Measurements from ENCODE around the gene CALML3. TPM values are rescaled to one million over a fixed set of nuclear protein-coding genes. Genes with fewer than 3 reads are reported as not detected.

The CALML3 gene
- total RNA-seq, 3 donors from 2014 or later (not counting 1 experiment from before 2014, with no cell fraction given) = not detected

GRCh38 chr10:5566614-5567013, 41.9 kb downstream of the CALML3 start:
- Mint-ChIP-seq H3K4me1 (peaks cover 11 to 23% of the 10 kb centered on the region in 2 donors), H3K36me3 (no peaks in the 10 kb centered on the region), H3K9me3 (no peaks in the 10 kb centered on the region), H3K27ac (no peak overlapping the region), H3K4me3 (no peak overlapping the region), H3K27me3 (ENCODE audit: low read depth in 2 of 2) (peaks cover 9 to 11% of the 10 kb centered on the region in 2 donors)
- WGBS (ENCODE audit: insufficient coverage) = 81% methylated on average over 3 of the region's 3 CpGs
- H3K27me3 ChIP-seq (ENCODE audit: control insufficient read depth, insufficient read depth, low read length) = no peaks in the 10 kb centered on the region
- no peak for DNase-seq
- H3K4me3 ChIP-seq (ENCODE audit: low read length) = no peak overlapping the region
- intact Hi-C loops (cut with micrococcal nuclease) = no loop called here
- H3K27ac ChIP-seq (ENCODE audit: low read length) = no peak overlapping the region
- peaks cover 12% of the 10 kb centered on the region for H3K4me1 ChIP-seq (ENCODE audit: control insufficient read depth, insufficient read depth, low read length)
- no peak for ATAC-seq
- no peaks in the 10 kb centered on the region for H3K9me3 ChIP-seq (ENCODE audit: control insufficient read depth, insufficient read depth, low read length)
- no peaks in the 10 kb centered on the region for H3K36me3 ChIP-seq (ENCODE audit: control insufficient read depth, insufficient read depth, low read length)
- no peak for TF ChIP-seq CTCF (IDR thresholded peaks at IDR 0.05)

- H3K9me3 Mint-ChIP-seq = no peaks in the 10 kb centered on the region
- H3K4me3 Mint-ChIP-seq = no peak overlapping the region
- Histone ChIP-seq H3K36me3 (ENCODE audit: control insufficient read depth, insufficient read depth, low read length) (no peaks in the 10 kb centered on the region), H3K4me3 (ENCODE audit: low read length) (no peak overlapping the region), H3K9me3 (ENCODE audit: control insufficient read depth, insufficient read depth, low read length) (no peaks in the 10 kb centered on the region), H3K4me1 (ENCODE audit: control insufficient read depth, insufficient read depth, low read length) (peaks cover 12% of the 10 kb centered on the region), H3K27me3 (ENCODE audit: control insufficient read depth, insufficient read depth, low read length) (no peaks in the 10 kb centered on the region), H3K27ac (ENCODE audit: low read length) (no peak overlapping the region)
- DNase-seq = no peak
- no peak overlapping the region for H3K27ac Mint-ChIP-seq
- H3K36me3 Mint-ChIP-seq = no peaks in the 10 kb centered on the region
- TF ChIP-seq CTCF (IDR thresholded peaks at IDR 0.05) = no peak
- no peak for ATAC-seq
- H3K27me3 Mint-ChIP-seq (ENCODE audit: low read depth in 2 of 2) = peaks cover 9 to 11% of the 10 kb centered on the region in 2 donors
- peaks cover 11 to 23% of the 10 kb centered on the region in 2 donors for H3K4me1 Mint-ChIP-seq
- no CpG with 5 or more reads among the region's 2 CpGs for WGBS (ENCODE audit: insufficient coverage)
- intact Hi-C loops (cut with micrococcal nuclease) = no loop called here
Measured at GRCh38 chr10:5567477-5567876, 42.7 kb downstream of the CALML3 start.

GRCh38 chr10:5568984-5569383, 44.2 kb downstream of the CALML3 start:
- Mint-ChIP-seq H3K36me3 (no peaks in the 10 kb centered on the region), H3K4me1 (peaks cover 11 to 21% of the 10 kb centered on the region in 2 donors), H3K27me3 (ENCODE audit: low read depth in 2 of 2) (peaks cover 9 to 11% of the 10 kb centered on the region in 2 donors), H3K27ac (no peak overlapping the region), H3K4me3 (no peak overlapping the region), H3K9me3 (no peaks in the 10 kb centered on the region)
- no peak overlapping the region for H3K4me3 ChIP-seq (ENCODE audit: low read length)
- no peak for TF ChIP-seq CTCF (IDR thresholded peaks at IDR 0.05)
- peaks cover 8% of the 10 kb centered on the region for H3K4me1 ChIP-seq (ENCODE audit: control insufficient read depth, insufficient read depth, low read length)
- H3K27me3 ChIP-seq (ENCODE audit: control insufficient read depth, insufficient read depth, low read length) = no peaks in the 10 kb centered on the region
- H3K36me3 ChIP-seq (ENCODE audit: control insufficient read depth, insufficient read depth, low read length) = no peaks in the 10 kb centered on the region
- intact Hi-C loops (cut with micrococcal nuclease) = no loop called here
- WGBS (ENCODE audit: insufficient coverage) = 85% methylated on average over 1 of the region's 2 CpGs
- DNase-seq (no peak), ATAC-seq (no peak)
- no peak overlapping the region for H3K27ac ChIP-seq (ENCODE audit: low read length)
- H3K9me3 ChIP-seq (ENCODE audit: control insufficient read depth, insufficient read depth, low read length) = no peaks in the 10 kb centered on the region

- intact Hi-C loops (cut with micrococcal nuclease) = no loop called here
- DNase-seq = no peak
- Histone ChIP-seq H3K27me3 (ENCODE audit: control insufficient read depth, insufficient read depth, low read length) (no peaks in the 10 kb centered on the region), H3K4me3 (ENCODE audit: low read length) (no peak overlapping the region), H3K9me3 (ENCODE audit: control insufficient read depth, insufficient read depth, low read length) (no peaks in the 10 kb centered on the region), H3K36me3 (ENCODE audit: control insufficient read depth, insufficient read depth, low read length) (no peaks in the 10 kb centered on the region), H3K27ac (ENCODE audit: low read length) (no peak overlapping the region), H3K4me1 (ENCODE audit: control insufficient read depth, insufficient read depth, low read length) (peaks cover 2% of the 10 kb centered on the region)
- H3K4me1 Mint-ChIP-seq = peaks cover 6 to 16% of the 10 kb centered on the region in 2 donors
- no peak for ATAC-seq
- H3K27me3 Mint-ChIP-seq (ENCODE audit: low read depth in 2 of 2) = peaks cover 4 to 6% of the 10 kb centered on the region in 2 donors
- no peak overlapping the region for H3K27ac Mint-ChIP-seq
- 100% methylated on average over 1 of the region's 2 CpGs for WGBS (ENCODE audit: insufficient coverage)
- no peak overlapping the region for H3K4me3 Mint-ChIP-seq
- no peak for TF ChIP-seq CTCF (IDR thresholded peaks at IDR 0.05)
- no peaks in the 10 kb centered on the region for H3K9me3 Mint-ChIP-seq
- H3K36me3 Mint-ChIP-seq = no peaks in the 10 kb centered on the region
Measured at GRCh38 chr10:5569568-5569967, 44.8 kb downstream of the CALML3 start.
